Measurements from ENCODE around the gene SORL1. TPM values are rescaled to one million over a fixed set of nuclear protein-coding genes. Genes with fewer than 3 reads are reported as not detected.

SORL1 gene
- total RNA-seq, 2 donors from 2014 or later, result 26.8 to 45.5 TPM

- Mint-ChIP-seq H3K27ac (peak overlapping the region; percentile 84 to 88), H3K9me3 (no peaks in the 10 kb centered on the region), H3K4me3 (peak overlapping the region; percentile 18), H3K27me3 (no peaks in the 10 kb centered on the region), H3K4me1 (ENCODE audit: low read depth in 2 of 2) (peaks cover 60 to 63% of the 10 kb centered on the region in 2 donors), H3K36me3 (no peaks in the 10 kb centered on the region)
- no peak for DNase-seq (ENCODE audit: low spot score)
- ATAC-seq, result no peak
Observed at GRCh38 chr11:121449626-121450025, 2.5 kb upstream of the SORL1 start.

GRCh38 chr11:121450401-121450800 lies 1.7 kb upstream of the SORL1 start:
- Mint-ChIP-seq H3K9me3 (no peaks in the 10 kb centered on the region), H3K27me3 (no peaks in the 10 kb centered on the region), H3K4me3 (peak overlapping the region; percentile 84), H3K4me1 (ENCODE audit: low read depth in 2 of 2) (peaks cover 67 to 70% of the 10 kb centered on the region in 2 donors), H3K36me3 (no peaks in the 10 kb centered on the region), H3K27ac (peak overlapping the region; percentile 84 to 88)
- ATAC-seq (no peak), DNase-seq (ENCODE audit: low spot score) (no peak)

- no peak for DNase-seq (ENCODE audit: low spot score)
- Mint-ChIP-seq H3K27ac (peak overlapping the region; percentile 84 to 88), H3K4me3 (peak overlapping the region; percentile 84), H3K36me3 (no peaks in the 10 kb centered on the region), H3K4me1 (ENCODE audit: low read depth in 2 of 2) (peaks cover 75 to 76% of the 10 kb centered on the region in 2 donors), H3K27me3 (no peaks in the 10 kb centered on the region), H3K9me3 (no peaks in the 10 kb centered on the region)
- peak; percentile 0 to 11 for ATAC-seq
Observed at GRCh38 chr11:121451178-121451985, 732 bp upstream of the SORL1 start.

GRCh38 chr11:121452609-121453150 lies 566 bp downstream of the SORL1 start, which contains the start of gene SORL1-AS1:
Gene SORL1-AS1 (minus strand): TSS chr11:121452967.
- ATAC-seq (peak; percentile 60 to 66), DNase-seq (ENCODE audit: low spot score) (peak; percentile 72)
- Mint-ChIP-seq H3K4me1 (ENCODE audit: low read depth in 2 of 2) (peaks cover 80 to 86% of the 10 kb centered on the region in 2 donors), H3K27ac (peak within 1 kb of the TSS; percentile 85 to 92), H3K9me3 (no peaks in the 10 kb centered on the region), H3K36me3 (no peaks in the 10 kb centered on the region), H3K4me3 (peak within 1 kb of the TSS; percentile 95), H3K27me3 (no peaks in the 10 kb centered on the region)

GRCh38 chr11:121453589-121454299 lies 1.6 kb downstream of the SORL1 start:
- DNase-seq (ENCODE audit: low spot score) (no peak), ATAC-seq (no peak)
- peak overlapping the region; percentile 85 to 92 for H3K27ac Mint-ChIP-seq
- peak overlapping the region; percentile 95 for H3K4me3 Mint-ChIP-seq
- H3K4me1 Mint-ChIP-seq (ENCODE audit: low read depth in 2 of 2), result peaks cover 79 to 84% of the 10 kb centered on the region in 2 donors
- H3K9me3 Mint-ChIP-seq, result no peaks in the 10 kb centered on the region
- no peaks in the 10 kb centered on the region for H3K27me3 Mint-ChIP-seq
- no peaks in the 10 kb centered on the region for H3K36me3 Mint-ChIP-seq

- H3K4me3 Mint-ChIP-seq, result peak overlapping the region; percentile 95
Observed at GRCh38 chr11:121455115-121455514, 3.0 kb downstream of the SORL1 start.

GRCh38 chr11:121456151-121456550 lies 4.0 kb downstream of the SORL1 start:
- no peak for DNase-seq (ENCODE audit: low spot score)
- no peaks in the 10 kb centered on the region for H3K27me3 Mint-ChIP-seq
- peak overlapping the region; percentile 40 for H3K4me3 Mint-ChIP-seq
- H3K9me3 Mint-ChIP-seq, result no peaks in the 10 kb centered on the region
- H3K4me1 Mint-ChIP-seq (ENCODE audit: low read depth in 2 of 2), result peaks cover 75 to 77% of the 10 kb centered on the region in 2 donors
- no peak for ATAC-seq
- H3K36me3 Mint-ChIP-seq, result no peaks in the 10 kb centered on the region
- H3K27ac Mint-ChIP-seq, result peak overlapping the region; percentile 85 to 92

More at GRCh38 chr11:121455115-121455514, 3.0 kb downstream of the SORL1 start:
- no peak for DNase-seq (ENCODE audit: low spot score)
- Mint-ChIP-seq H3K36me3 (no peaks in the 10 kb centered on the region), H3K27ac (peak overlapping the region; percentile 85 to 92), H3K9me3 (no peaks in the 10 kb centered on the region), H3K4me1 (ENCODE audit: low read depth in 2 of 2) (peaks cover 78 to 84% of the 10 kb centered on the region in 2 donors), H3K27me3 (no peaks in the 10 kb centered on the region)
- no peak for ATAC-seq

GRCh38 chr11:121456816-121457431 lies 4.8 kb downstream of the SORL1 start:
- DNase-seq (ENCODE audit: low spot score), result no peak
- no peaks in the 10 kb centered on the region for H3K27me3 Mint-ChIP-seq
- H3K36me3 Mint-ChIP-seq, result no peaks in the 10 kb centered on the region
- no peak overlapping the region for H3K4me3 Mint-ChIP-seq
- H3K9me3 Mint-ChIP-seq, result no peaks in the 10 kb centered on the region
- peaks cover 79% of the 10 kb centered on the region in 2 donors for H3K4me1 Mint-ChIP-seq (ENCODE audit: low read depth in 2 of 2)
- peak overlapping the region; percentile 85 to 92 for H3K27ac Mint-ChIP-seq
- ATAC-seq, result no peak

- ATAC-seq, result no peak
- Mint-ChIP-seq H3K36me3 (no peaks in the 10 kb centered on the region), H3K4me1 (ENCODE audit: low read depth in 2 of 2) (peaks cover 83 to 84% of the 10 kb centered on the region in 2 donors), H3K27ac (peak overlapping the region; percentile 88 to 92), H3K4me3 (no peak overlapping the region), H3K27me3 (no peaks in the 10 kb centered on the region), H3K9me3 (no peaks in the 10 kb centered on the region)
- no peak for DNase-seq (ENCODE audit: low spot score)
Observed at GRCh38 chr11:121458551-121458950, 6.4 kb downstream of the SORL1 start.

- no peaks in the 10 kb centered on the region for H3K27me3 Mint-ChIP-seq
- ATAC-seq (peak; percentile 27 to 55), DNase-seq (ENCODE audit: low spot score) (no peak)
- H3K36me3 Mint-ChIP-seq, result no peaks in the 10 kb centered on the region
- peaks cover 83 to 84% of the 10 kb centered on the region in 2 donors for H3K4me1 Mint-ChIP-seq (ENCODE audit: low read depth in 2 of 2)
- peak overlapping the region; percentile 88 to 92 for H3K27ac Mint-ChIP-seq
- peak overlapping the region; percentile 9 for H3K4me3 Mint-ChIP-seq
- H3K9me3 Mint-ChIP-seq, result no peaks in the 10 kb centered on the region
Observed at GRCh38 chr11:121459413-121460017, 7.4 kb downstream of the SORL1 start.

- no peak for ATAC-seq
- Mint-ChIP-seq H3K27ac (peak overlapping the region; percentile 88 to 92), H3K27me3 (no peaks in the 10 kb centered on the region), H3K9me3 (no peaks in the 10 kb centered on the region), H3K4me1 (ENCODE audit: low read depth in 2 of 2) (peaks cover 84 to 87% of the 10 kb centered on the region in 2 donors), H3K4me3 (no peak overlapping the region), H3K36me3 (no peaks in the 10 kb centered on the region)
- DNase-seq (ENCODE audit: low spot score), result no peak
Observed at GRCh38 chr11:121460941-121461514, 8.9 kb downstream of the SORL1 start.

- DNase-seq (ENCODE audit: low spot score), result no peak
- peak overlapping the region; percentile 88 to 92 for H3K27ac Mint-ChIP-seq
- H3K4me1 Mint-ChIP-seq (ENCODE audit: low read depth in 2 of 2), result peaks cover 85 to 87% of the 10 kb centered on the region in 2 donors
- H3K4me3 Mint-ChIP-seq, result peak overlapping the region; percentile 84
- no peak for ATAC-seq
- no peaks in the 10 kb centered on the region for H3K27me3 Mint-ChIP-seq
- H3K36me3 Mint-ChIP-seq, result no peaks in the 10 kb centered on the region
- H3K9me3 Mint-ChIP-seq, result no peaks in the 10 kb centered on the region
Observed at GRCh38 chr11:121461843-121462242, 9.7 kb downstream of the SORL1 start.

Measured in natural killer cell treated with Interleukin-12 subunit alpha and Interleukin-12 subunit beta and Interleukin-15 and Interleukin-18, amount 100 ng/mL, for 72 hours (primary cell).